Measurements from ENCODE around the gene DUOXA1.
A peak's percentile ranks its signal among the peaks of the same experiment; 100 is the strongest.

Gene DUOXA1

DNA sequence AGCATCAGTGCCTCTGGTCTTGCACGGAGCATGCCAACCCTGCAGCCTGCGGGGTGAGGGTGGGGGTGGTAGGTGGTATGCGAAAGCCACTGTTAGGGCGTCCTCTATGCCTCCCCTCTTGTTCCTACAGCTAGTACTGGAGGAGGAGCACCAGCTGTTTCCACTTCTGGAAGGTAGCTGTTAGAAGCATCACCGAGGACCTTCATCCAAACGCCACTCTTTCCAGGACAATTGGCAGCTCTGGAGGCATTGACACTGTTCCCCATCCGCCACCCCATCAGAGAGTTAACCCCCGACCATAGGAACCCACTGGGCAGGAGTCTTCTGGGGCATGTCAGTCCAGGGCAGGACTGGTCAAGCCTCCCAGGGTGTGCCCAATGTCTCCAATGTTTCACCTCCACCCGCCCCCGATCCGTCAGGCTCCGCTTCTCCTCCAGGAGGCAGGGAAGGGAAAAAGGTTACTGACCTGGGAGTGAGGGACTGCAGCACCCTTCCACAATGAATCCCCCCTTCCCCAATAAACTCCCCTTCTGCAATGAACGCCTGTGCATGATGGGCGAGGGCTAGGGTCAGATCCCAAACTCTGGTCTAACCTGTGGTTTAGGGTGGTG is 16.2 kb downstream of the DUOXA1 start:
- DNase-seq (ENCODE audit: insufficient read length, low spot score) (no peak), FAIRE-seq (no peak)
- TF ChIP-seq, protein P1, sequence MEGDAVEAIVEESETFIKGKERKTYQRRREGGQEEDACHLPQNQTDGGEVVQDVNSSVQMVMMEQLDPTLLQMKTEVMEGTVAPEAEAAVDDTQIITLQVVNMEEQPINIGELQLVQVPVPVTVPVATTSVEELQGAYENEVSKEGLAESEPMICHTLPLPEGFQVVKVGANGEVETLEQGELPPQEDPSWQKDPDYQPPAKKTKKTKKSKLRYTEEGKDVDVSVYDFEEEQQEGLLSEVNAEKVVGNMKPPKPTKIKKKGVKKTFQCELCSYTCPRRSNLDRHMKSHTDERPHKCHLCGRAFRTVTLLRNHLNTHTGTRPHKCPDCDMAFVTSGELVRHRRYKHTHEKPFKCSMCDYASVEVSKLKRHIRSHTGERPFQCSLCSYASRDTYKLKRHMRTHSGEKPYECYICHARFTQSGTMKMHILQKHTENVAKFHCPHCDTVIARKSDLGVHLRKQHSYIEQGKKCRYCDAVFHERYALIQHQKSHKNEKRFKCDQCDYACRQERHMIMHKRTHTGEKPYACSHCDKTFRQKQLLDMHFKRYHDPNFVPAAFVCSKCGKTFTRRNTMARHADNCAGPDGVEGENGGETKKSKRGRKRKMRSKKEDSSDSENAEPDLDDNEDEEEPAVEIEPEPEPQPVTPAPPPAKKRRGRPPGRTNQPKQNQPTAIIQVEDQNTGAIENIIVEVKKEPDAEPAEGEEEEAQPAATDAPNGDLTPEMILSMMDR (IDR thresholded peaks at IDR 0.05; ENCODE audit: insufficient read depth, missing control alignments): no peak

DNA sequence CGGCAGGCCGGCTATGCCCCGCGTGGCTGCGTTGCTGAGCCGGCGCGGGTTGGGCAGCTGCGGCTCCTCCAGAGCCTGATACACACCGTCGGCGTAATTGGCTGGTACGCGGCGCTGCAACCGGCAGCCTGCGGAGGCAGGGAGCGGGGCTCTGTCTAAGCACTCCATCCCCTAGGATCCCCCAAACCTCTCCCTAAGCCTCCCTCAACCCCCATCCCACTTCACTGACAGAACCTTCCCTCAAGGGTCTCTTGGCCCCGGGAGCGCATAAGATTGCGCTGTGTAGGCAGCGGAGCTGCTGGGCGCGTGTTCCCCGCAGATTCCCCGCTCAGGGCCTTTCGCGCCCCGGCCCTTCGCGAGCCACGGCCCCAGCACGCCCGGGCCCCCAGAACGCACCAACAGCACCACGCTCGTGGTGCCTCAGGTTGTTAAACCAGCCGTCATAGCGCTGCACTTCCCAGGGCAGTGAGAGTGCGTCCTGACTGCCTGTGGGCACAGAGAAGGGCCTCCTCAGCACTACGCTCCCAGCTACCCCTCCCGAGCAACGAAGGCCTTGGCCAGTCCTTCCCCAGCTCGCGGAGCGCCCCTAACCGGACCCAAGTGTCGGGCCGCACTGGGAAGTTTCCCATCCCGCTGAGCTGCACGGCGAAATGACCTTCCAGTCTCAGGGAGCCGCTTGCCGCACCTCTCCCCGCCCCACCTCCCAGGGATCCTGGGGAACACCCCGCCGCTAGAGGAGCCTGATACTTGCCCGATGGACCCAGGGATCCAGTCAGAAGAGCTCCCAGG is 16.9 kb downstream of the DUOXA1 start:
- FAIRE-seq (no peak), DNase-seq (ENCODE audit: insufficient read length, low spot score) (peak; percentile 60)
- TF ChIP-seq, protein P1 (IDR thresholded peaks at IDR 0.05; ENCODE audit: insufficient read depth, missing control alignments): no peak

DNA sequence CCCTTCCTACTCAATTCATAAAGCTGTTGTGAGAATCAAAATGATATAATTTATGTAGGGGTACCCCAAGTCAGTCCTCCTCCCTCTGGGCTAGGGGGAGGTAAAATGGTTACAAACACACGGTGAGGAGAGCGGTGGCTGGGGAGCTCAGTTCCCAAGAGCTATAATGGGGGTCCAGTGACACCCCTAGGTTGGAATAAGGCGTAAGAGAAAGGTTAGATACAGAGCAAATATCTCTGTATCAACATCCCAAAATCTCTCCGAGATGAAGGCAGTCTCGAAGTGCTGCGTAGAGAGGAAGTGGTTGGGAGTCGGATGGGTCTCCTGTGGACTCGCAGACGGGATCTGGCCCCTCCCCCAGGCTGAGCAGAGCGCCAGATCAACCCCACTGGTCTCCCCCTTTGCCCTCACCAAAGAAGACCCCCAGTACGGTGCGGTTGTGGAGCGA is 17.5 kb downstream of the DUOXA1 start:
- FAIRE-seq: no peak
- DNase-seq (ENCODE audit: insufficient read length, low spot score): no peak
- TF ChIP-seq, protein P1 (IDR thresholded peaks at IDR 0.05; ENCODE audit: insufficient read depth, missing control alignments): no peak

DNA sequence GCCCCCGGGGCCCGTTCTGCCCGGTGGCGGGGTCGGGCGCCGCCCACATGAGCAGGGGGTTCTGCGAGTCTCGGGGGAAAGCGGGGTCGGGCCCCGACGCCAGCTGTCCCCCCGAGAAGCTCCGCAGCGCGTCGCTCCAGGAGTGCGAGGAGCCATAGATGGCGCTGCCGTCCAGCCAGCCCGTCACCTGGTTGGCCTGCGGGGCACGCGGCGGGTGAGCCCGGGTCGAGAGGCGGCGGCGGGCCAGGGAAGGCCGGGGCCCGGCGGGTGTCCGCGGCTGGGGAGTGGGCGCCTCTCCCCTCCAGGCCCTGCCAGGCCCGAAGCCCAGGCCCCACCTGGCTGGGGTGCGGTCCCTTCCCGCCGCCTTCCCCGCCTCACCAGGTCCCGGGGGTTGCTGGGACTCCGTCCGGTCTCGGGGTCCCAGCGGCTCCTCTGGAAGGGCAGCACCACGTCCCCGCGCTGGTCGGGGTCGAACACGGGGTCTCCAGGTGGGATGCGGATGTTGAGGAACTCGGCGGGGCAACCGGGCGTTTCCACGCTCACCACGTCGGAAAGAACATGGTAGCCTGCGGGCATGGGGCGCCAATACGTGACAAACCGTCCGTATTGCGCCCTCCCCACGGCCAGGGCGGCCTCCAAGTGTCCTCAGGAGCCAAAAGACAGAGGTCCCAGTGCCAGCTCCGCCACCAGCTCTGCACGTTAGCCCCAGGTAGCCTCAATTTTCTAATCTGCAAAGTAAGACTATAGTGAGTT is 18.1 kb downstream of the DUOXA1 start:
- DNase-seq (ENCODE audit: insufficient read length, low spot score): no peak
- no peak for FAIRE-seq
- TF ChIP-seq, protein P1 (IDR thresholded peaks at IDR 0.05; ENCODE audit: insufficient read depth, missing control alignments): no peak

DNA sequence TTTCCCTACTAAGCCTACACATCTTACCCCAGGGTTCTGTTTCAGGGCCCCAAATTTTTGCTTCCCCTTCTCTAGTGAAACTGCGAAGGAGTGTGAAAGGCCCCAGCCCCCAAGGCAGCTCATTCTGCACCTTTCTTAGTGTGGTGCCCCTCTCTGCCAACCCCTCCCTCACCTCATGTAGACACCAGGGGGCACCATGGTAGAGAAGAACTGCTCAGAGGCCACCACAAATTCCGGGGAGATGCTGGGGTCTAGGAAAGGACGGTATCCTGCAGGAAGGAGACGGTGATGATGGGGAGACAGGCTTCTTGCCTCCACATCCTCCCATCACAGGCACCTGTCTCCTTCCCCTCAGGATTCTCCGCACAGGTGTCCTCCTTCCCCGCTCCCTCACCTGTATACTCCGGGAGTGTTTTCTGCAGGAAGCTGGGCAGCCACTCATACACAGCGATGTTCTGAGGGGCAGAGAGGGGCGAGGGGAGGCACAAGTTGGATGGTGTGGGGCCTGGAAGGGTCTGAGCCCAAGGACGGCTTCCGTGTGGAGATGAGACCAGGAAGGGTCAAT is 19.3 kb downstream of the DUOXA1 start:
- TF ChIP-seq, protein P1 (IDR thresholded peaks at IDR 0.05; ENCODE audit: insufficient read depth, missing control alignments): no peak
- FAIRE-seq: no peak
- DNase-seq (ENCODE audit: insufficient read length, low spot score): no peak

DNA sequence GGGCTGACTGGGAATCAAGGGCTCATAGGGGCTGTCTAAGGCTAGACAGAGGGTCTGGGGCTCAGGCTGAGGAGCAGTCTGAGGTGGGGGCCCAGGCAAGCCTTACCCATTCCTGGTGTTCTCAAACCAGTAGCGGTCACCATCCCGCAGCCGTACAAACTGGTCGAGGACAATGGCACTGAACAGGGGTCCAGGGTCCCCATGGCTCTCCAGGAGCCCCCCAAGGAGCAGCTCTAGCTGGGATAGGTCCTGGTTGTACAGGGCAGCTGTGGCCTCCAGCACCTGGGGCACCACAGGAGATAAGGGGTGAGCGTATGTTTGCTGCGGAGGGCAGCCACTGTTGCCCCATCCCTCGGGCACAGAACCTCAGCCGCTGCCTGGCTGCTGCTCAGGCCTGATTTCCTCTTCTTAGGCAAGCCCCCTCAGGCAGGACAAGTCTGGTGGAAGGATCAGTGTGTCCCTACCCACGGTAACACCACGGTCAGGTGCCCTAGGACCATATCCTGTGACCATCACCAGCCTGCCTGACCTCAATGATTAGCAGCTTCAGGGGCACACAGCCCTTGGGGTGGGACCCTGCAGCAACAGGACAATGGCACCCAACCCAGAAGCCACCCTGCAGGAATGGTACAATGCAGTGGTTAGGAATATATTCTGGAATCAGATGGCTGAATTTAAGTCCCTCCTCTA is 21.6 kb downstream of the DUOXA1 start:
- no peak for FAIRE-seq
- no peak for DNase-seq (ENCODE audit: insufficient read length, low spot score)
- TF ChIP-seq, protein P1 (IDR thresholded peaks at IDR 0.05; ENCODE audit: insufficient read depth, missing control alignments): no peak
